Natural killer cell (primary cell): ENCODE data around the gene HORMAD2. TPM values are rescaled to one million over a fixed set of nuclear protein-coding genes. Genes with fewer than 3 reads are reported as not detected.

ENCODE experiments used
- ATAC-seq, 3 donors: fragments of 150-1000 bp in 2 of 3; fragments of 200-7000 bp in 1 of 3; cut with Tn5 transposase; 1 replicate in 1 of 3; 2 replicates in 2 of 3; pipeline ENCODE4 v1.10.0; 2021; ENCODE audit warnings: mild to moderate bottlenecking in 2 of 3, moderate library complexity in 2 of 3
- DNase-seq, 2 donors: peaks; one replicate each; pipeline versions ENCODE4 v3.0.0 to v3.0.0-alpha.2; 2013 to 2021; ENCODE audit warnings: mixed read lengths in 1 of 2
- H3K27ac ChIP-seq: one replicate; pipeline ENCODE4 v1.5.1; 2013; ENCODE audit warnings: mild to moderate bottlenecking, low read length
- H3K27me3 ChIP-seq: one replicate; pipeline ENCODE4 v1.6.1; 2013; ENCODE audit warnings: low read length; ENCODE audit not compliant: control insufficient read depth, insufficient read depth
- H3K36me3 ChIP-seq: one replicate; pipeline ENCODE4 v1.6.1; 2013; ENCODE audit warnings: low read length; ENCODE audit not compliant: control insufficient read depth, insufficient read depth
- H3K4me1 ChIP-seq: one replicate; pipeline ENCODE4 v1.6.1; 2013; ENCODE audit warnings: low read length; ENCODE audit not compliant: control insufficient read depth, insufficient read depth
- H3K4me3 ChIP-seq: one replicate; pipeline ENCODE4 v1.5.1; 2013; ENCODE audit warnings: low read length
- H3K9me3 ChIP-seq: one replicate; pipeline ENCODE4 v1.6.1; 2013; ENCODE audit warnings: low read length; ENCODE audit not compliant: control insufficient read depth, insufficient read depth
- H3K27ac Mint-ChIP-seq, 2 donors: one replicate each; pipeline ENCODE4 v1.8.0; 2022; ENCODE audit warnings: mild to moderate bottlenecking in 2 of 2, mixed read lengths in 2 of 2, moderate library complexity in 1 of 2
- H3K27me3 Mint-ChIP-seq, 2 donors: one replicate each; pipeline ENCODE4 v1.8.0; 2022; ENCODE audit warnings: low read depth in 2 of 2, mixed read lengths in 2 of 2
- H3K36me3 Mint-ChIP-seq: one replicate; pipeline ENCODE4 v1.8.0; 2022; ENCODE audit warnings: mixed read lengths
- H3K4me1 Mint-ChIP-seq, 2 donors: one replicate each; pipeline ENCODE4 v1.8.0; 2022; ENCODE audit warnings: mixed read lengths in 2 of 2
- H3K4me3 Mint-ChIP-seq: one replicate; pipeline ENCODE4 v1.8.0; 2022; ENCODE audit warnings: mild to moderate bottlenecking, moderate library complexity, mixed read lengths
- H3K9me3 Mint-ChIP-seq, 2 donors: one replicate each; pipeline ENCODE4 v1.8.0; 2022; ENCODE audit warnings: mixed read lengths in 2 of 2
- WGBS: methylation state at CpG from one replicate; pipeline ENCODE4 v1.1.7; 2013; ENCODE audit warnings: missing lambda C conversion rate; ENCODE audit not compliant: insufficient coverage; 5-methylcytosine and 5-hydroxymethylcytosine counted together
- intact Hi-C: fragments of 100-400 bp; cut with micrococcal nuclease; formaldehyde crosslinking; loops from one replicate; pipeline ENCODE4 v1.14.2; 2022
- total RNA-seq, 4 donors: library from RNA; stranded (reverse); fragments of 120-200 nt in 1 of 4; gene quantifications; one replicate each; pipeline versions ENCODE4 v1.2.3 to v1.2.4, GENCODE V29; 2013 to 2022
- TF ChIP-seq, protein P1 (sequence below): fragments of 200-600 bp; IDR thresholded peaks from one replicate; pipeline ENCODE4 v1.8.0; 2022; ENCODE audit warnings: antibody characterized with exemption

HORMAD2 gene
- total RNA-seq, 3 donors from 2014 or later (not counting 1 experiment from before 2014, with no cell fraction given), result not detected

GRCh38 chr22:30216710-30217109 lies 136.4 kb downstream of the HORMAD2 start:
- no peak for ATAC-seq
- no peaks in the 10 kb centered on the region for H3K9me3 Mint-ChIP-seq
- H3K27ac Mint-ChIP-seq, result no peak overlapping the region
- peaks cover 52% of the 10 kb centered on the region for H3K4me1 ChIP-seq
- H3K27ac ChIP-seq, result no peak overlapping the region
- H3K36me3 ChIP-seq, result no peaks in the 10 kb centered on the region
- no peaks in the 10 kb centered on the region for H3K36me3 Mint-ChIP-seq
- no peaks in the 10 kb centered on the region for H3K27me3 ChIP-seq
- WGBS, result 86% methylated on average over 9 of the region's 10 CpGs
- no peaks in the 10 kb centered on the region for H3K27me3 Mint-ChIP-seq
- H3K9me3 ChIP-seq, result no peaks in the 10 kb centered on the region
- H3K4me3 Mint-ChIP-seq, result no peak overlapping the region
- DNase-seq, result no peak
- intact Hi-C loops, result no loop called here
- H3K4me3 ChIP-seq, result no peak overlapping the region
- TF ChIP-seq, protein P1, sequence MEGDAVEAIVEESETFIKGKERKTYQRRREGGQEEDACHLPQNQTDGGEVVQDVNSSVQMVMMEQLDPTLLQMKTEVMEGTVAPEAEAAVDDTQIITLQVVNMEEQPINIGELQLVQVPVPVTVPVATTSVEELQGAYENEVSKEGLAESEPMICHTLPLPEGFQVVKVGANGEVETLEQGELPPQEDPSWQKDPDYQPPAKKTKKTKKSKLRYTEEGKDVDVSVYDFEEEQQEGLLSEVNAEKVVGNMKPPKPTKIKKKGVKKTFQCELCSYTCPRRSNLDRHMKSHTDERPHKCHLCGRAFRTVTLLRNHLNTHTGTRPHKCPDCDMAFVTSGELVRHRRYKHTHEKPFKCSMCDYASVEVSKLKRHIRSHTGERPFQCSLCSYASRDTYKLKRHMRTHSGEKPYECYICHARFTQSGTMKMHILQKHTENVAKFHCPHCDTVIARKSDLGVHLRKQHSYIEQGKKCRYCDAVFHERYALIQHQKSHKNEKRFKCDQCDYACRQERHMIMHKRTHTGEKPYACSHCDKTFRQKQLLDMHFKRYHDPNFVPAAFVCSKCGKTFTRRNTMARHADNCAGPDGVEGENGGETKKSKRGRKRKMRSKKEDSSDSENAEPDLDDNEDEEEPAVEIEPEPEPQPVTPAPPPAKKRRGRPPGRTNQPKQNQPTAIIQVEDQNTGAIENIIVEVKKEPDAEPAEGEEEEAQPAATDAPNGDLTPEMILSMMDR, result no peak
- peaks cover 44 to 45% of the 10 kb centered on the region in 2 donors for H3K4me1 Mint-ChIP-seq

GRCh38 chr22:30217698-30218560 lies 137.7 kb downstream of the HORMAD2 start:
- TF ChIP-seq, protein P1, result no peak
- WGBS, result 97% methylated on average over 23 of the region's 23 CpGs
- Mint-ChIP-seq H3K9me3 (no peaks in the 10 kb centered on the region), H3K27ac (peak overlapping the region in 1 of 2 donors; percentile 58), H3K36me3 (no peaks in the 10 kb centered on the region), H3K4me1 (peaks cover 48 to 49% of the 10 kb centered on the region in 2 donors), H3K27me3 (no peaks in the 10 kb centered on the region), H3K4me3 (no peak overlapping the region)
- no peaks in the 10 kb centered on the region for H3K27me3 ChIP-seq
- no peak overlapping the region for H3K27ac ChIP-seq
- no peak for DNase-seq
- no peak overlapping the region for H3K4me3 ChIP-seq
- peaks cover 53% of the 10 kb centered on the region for H3K4me1 ChIP-seq
- no peaks in the 10 kb centered on the region for H3K36me3 ChIP-seq
- no peaks in the 10 kb centered on the region for H3K9me3 ChIP-seq
- no peak for ATAC-seq
- intact Hi-C loops, result no loop called here

DNA sequence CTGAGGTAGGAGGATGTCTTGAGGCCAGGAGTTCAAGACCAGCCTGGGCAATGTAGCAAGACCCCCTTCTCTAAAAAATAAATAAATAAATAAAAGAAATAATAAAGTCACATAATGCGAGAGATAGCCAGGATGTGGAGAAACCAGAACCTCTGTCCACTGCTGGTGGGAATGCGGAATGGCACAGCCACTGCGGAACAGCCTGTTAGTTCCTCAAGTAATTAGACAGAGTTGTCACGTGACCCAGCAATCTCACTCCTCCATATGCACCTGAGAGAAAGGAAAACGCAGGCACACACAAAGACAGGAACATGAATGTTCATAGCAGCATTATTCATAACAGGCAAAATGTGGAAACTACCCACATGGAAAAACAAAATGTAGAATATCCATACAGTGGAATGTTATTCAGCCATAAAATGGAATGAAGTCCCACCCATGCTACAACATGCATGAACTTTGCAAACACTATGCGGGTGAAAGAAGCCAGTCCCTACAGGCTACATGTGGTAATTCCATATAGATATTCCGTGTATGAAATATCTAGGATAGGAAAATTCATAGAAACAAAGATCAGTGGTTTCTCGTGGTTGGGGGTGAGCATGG lies 138.9 kb downstream of the HORMAD2 start:
- H3K27me3 Mint-ChIP-seq, result no peaks in the 10 kb centered on the region
- no peak overlapping the region for H3K27ac ChIP-seq
- 97% methylated on average over 7 of the region's 8 CpGs for WGBS
- H3K9me3 ChIP-seq, result no peaks in the 10 kb centered on the region
- H3K4me3 ChIP-seq, result no peak overlapping the region
- ATAC-seq, result no peak
- TF ChIP-seq, protein P1, result no peak
- peak overlapping the region in 1 of 2 donors; percentile 87 for H3K27ac Mint-ChIP-seq
- no peaks in the 10 kb centered on the region for H3K36me3 Mint-ChIP-seq
- DNase-seq, result no peak
- intact Hi-C loops, result no loop called here
- H3K9me3 Mint-ChIP-seq, result no peaks in the 10 kb centered on the region
- no peaks in the 10 kb centered on the region for H3K27me3 ChIP-seq
- no peaks in the 10 kb centered on the region for H3K36me3 ChIP-seq
- H3K4me3 Mint-ChIP-seq, result no peak overlapping the region
- H3K4me1 Mint-ChIP-seq, result peaks cover 55 to 56% of the 10 kb centered on the region in 2 donors
- peaks cover 58% of the 10 kb centered on the region for H3K4me1 ChIP-seq
